Heart left ventricle (tissue), 16 donors: ENCODE results near the gene INSRR. TPM values are rescaled to one million over a fixed set of nuclear protein-coding genes. Genes with fewer than 3 reads are reported as not detected.
A peak's percentile ranks its signal among the peaks of the same experiment; 100 is the strongest.

Experiments used
- ATAC-seq, 4 donors: fragments of 200-7000 bp; cut with Tn5 transposase; one replicate each; pipeline ENCODE4 v1.9.1; 2020 to 2022; ENCODE audit warnings: moderate library complexity in 4 of 4, mild to moderate bottlenecking in 3 of 4, moderate number of reproducible peaks in 1 of 4
- DNase-seq, 5 donors: peaks; one replicate each; pipeline ENCODE4 v3.0.0-alpha.2; 2020
- H3K27ac ChIP-seq, 12 donors: fragments of 200-600 bp; sonication (generic) in 4 of 12; one replicate each; pipeline versions ENCODE4 v1.5.0 to v1.8.0; 2016 to 2022; ENCODE audit warnings: mild to moderate bottlenecking in 2 of 12
- H3K27me3 ChIP-seq, 9 donors: fragments of 200-600 bp; sonication (generic) in 2 of 9; one replicate each; pipeline versions ENCODE4 v1.5.1 to v1.8.0; 2016 to 2022; ENCODE audit warnings: mild to moderate bottlenecking in 3 of 9
- H3K36me3 ChIP-seq, 9 donors: fragments of 200-600 bp; sonication (generic) in 2 of 9; one replicate each; pipeline versions ENCODE4 v1.5.0 to v1.8.0; 2018 to 2022; ENCODE audit warnings: mild to moderate bottlenecking in 2 of 9
- H3K4me1 ChIP-seq, 12 donors: fragments of 200-600 bp; sonication (generic) in 4 of 12; one replicate each; pipeline versions ENCODE4 v1.5.0 to v1.8.0; 2016 to 2022; ENCODE audit warnings: mild to moderate bottlenecking in 3 of 12
- H3K4me3 ChIP-seq, 12 donors: fragments of 200-600 bp; sonication (generic) in 4 of 12; one replicate each; pipeline versions ENCODE4 v1.5.0 to v1.8.0; 2017 to 2022; ENCODE audit warnings: mild to moderate bottlenecking in 9 of 12, moderate library complexity in 4 of 12
- H3K9me3 ChIP-seq, 12 donors: fragments of 200-600 bp; sonication (generic) in 4 of 12; one replicate each; pipeline versions ENCODE4 v1.5.0 to v1.8.0; 2016 to 2022; ENCODE audit warnings: mild to moderate bottlenecking in 1 of 12
- CTCF ChIP-seq, 12 donors: fragments of 200-600 bp; sonication (generic) in 4 of 12; IDR thresholded peaks; one replicate each; pipeline versions ENCODE4 v1.5.0 to v1.8.0; 2018 to 2022; ENCODE audit warnings: antibody characterized with exemption in 12 of 12, mild to moderate bottlenecking in 5 of 12
- POLR2A ChIP-seq, 2 donors: fragments of 450-650 bp; IDR thresholded peaks; one replicate each; pipeline ENCODE4 v1.6.1; 2017; ENCODE audit warnings: antibody characterized with exemption in 2 of 2, mild to moderate bottlenecking in 2 of 2, moderate library complexity in 2 of 2
- WGBS, 4 donors: extraction: QIAGEN DNeasy Blood & Tissue Kit in 2 of 4; methylation state at CpG; one replicate each; pipeline versions ENCODE4 v1.1.5 to v1.1.7; 2013 to 2018; 5-methylcytosine and 5-hydroxymethylcytosine counted together
- intact Hi-C, 10 donors: fragments of 100-400 bp; cut with DNase I; formaldehyde crosslinking; loops; one replicate each; pipeline versions ENCODE4 v1.11.1 to v1.14.2; 2022
- polyA plus RNA-seq, 2 donors: library from polyadenylated mRNA; stranded (reverse); fragments of 200-250 nt; gene quantifications; one replicate each; pipeline ENCODE4 v1.2.3, GENCODE V29; 2013
- total RNA-seq, 9 donors: library from RNA; depleted of rRNA in 2 of 9; stranded (reverse); fragments of >200 nt in 2 of 9; fragmentation: NEBNext Ultra II Directional in 3 of 9; extraction: Animal tissue kit (Norgen Biotek cat#: 25700) in 3 of 9; gene quantifications; one replicate each; pipeline versions ENCODE4 v1.1.0 to v1.2.4, GENCODE V29; 2016 to 2023
- donor health status: ischemic (EF 13 %, LVEDD 7.1; RV severe dilation, severe dysfunction).
- donor health status: healthy with polysubstance abuse.
- donor health status: DM: no; HTN: yes; CAD: no.
- donor health status: DM: no; HTN: no; CAD: no.
- donor health status: ischemic (EF 25% LVEDD 6.9; RV normal size, moderate dysfunction).
- donor health status: ischemic (EF 25% LVEDD 5.7; RV mildly dilated, moderate dysfunction).
- donor health status: healthy.
- donor health status: DM: yes; HTN: yes; CAD: no.
- donor health status: ischemic (EF 35%, LVEDD 5.7; RV mildly dilated, moderate dysfunction).
- donor health status: nonischemic (EF 11% LVEDD 7.7; RV severe dilation, severe dysfunction).
- donor health status: DM: yes; HTN: yes; CAD: no.
- donor health status: PGD.
- donor health status: ischemic (EF 29% LVEDD 5.4; RV normal size, mild dysfunction).
- donor health status: nonischemic (EF 23%, LVEDD 6.1; RV moderate dilation, normal function).

INSRR gene
- total and polyA plus RNA-seq, 11 donors: 0.07 to 0.42 (median 0.12) TPM; not detected in 3

GRCh38 chr1:156833603-156834002 is 25.3 kb downstream of the INSRR start:
- ATAC-seq: peak in 2 of 4 donors; percentile 45 to 49
- intact Hi-C loops: loop anchor here in 4 of 10 donors (5.0 to 10.0 kb wide), 3 partner anchors 51 to 91 kb away; partner anchors contain the start of gene LRRC71 (in 2 of the 4)
- WGBS, 4 donors: 47 to 49% (median 48%) methylated on average over 2 of the region's 2 CpGs
- Histone ChIP-seq H3K27me3 (peaks cover 0 to 14% (median 2%) of the 10 kb centered on the region in 9 donors), H3K9me3 (no peaks in the 10 kb centered on the region), H3K4me3 (no peak overlapping the region), H3K4me1 (peaks cover 0 to 5% (median 0%) of the 10 kb centered on the region in 12 donors), H3K36me3 (no peaks in the 10 kb centered on the region), H3K27ac (no peak overlapping the region)
- peak in 1 of 5 donors; percentile 42 for DNase-seq
- TF ChIP-seq CTCF (IDR thresholded peaks at IDR 0.05): no peak
- TF ChIP-seq POLR2A (IDR thresholded peaks at IDR 0.05): no peak

- intact Hi-C loops: loop anchor here in 4 of 10 donors (5.0 to 10.0 kb wide), 3 partner anchors 52 to 92 kb away; partner anchors contain the start of gene LRRC71 (in 2 of the 4)
- no peaks in the 10 kb centered on the region for H3K36me3 ChIP-seq
- TF ChIP-seq POLR2A (IDR thresholded peaks at IDR 0.05) (no peak), CTCF (IDR thresholded peaks at IDR 0.05) (no peak)
- ATAC-seq: no peak
- no peak overlapping the region for H3K27ac ChIP-seq
- no peaks in the 10 kb centered on the region for H3K9me3 ChIP-seq
- peaks cover 0 to 7% (median 2%) of the 10 kb centered on the region in 9 donors for H3K27me3 ChIP-seq
- 63 to 76% (median 70%) methylated on average over 5 of the region's 5 CpGs for WGBS, 4 donors
- H3K4me3 ChIP-seq: no peak overlapping the region
- no peak for DNase-seq
- H3K4me1 ChIP-seq: peaks cover 0 to 5% (median 0%) of the 10 kb centered on the region in 12 donors
These were observed 26.5 kb downstream of the INSRR start for GRCh38 chr1:156832434-156832833.

- no peak for ATAC-seq
- intact Hi-C loops: no loop called here
- H3K9me3 ChIP-seq: no peaks in the 10 kb centered on the region
These were observed 30.4 kb downstream of the INSRR start for GRCh38 chr1:156828400-156829124.

More at GRCh38 chr1:156828400-156829124, 30.4 kb downstream of the INSRR start:
- no peak for DNase-seq
- WGBS, 4 donors: 74 to 81% (median 76%) methylated on average over 18 of the region's 18 CpGs
- TF ChIP-seq POLR2A (IDR thresholded peaks at IDR 0.05) (no peak), CTCF (IDR thresholded peaks at IDR 0.05) (no peak)
- H3K27ac ChIP-seq: no peak overlapping the region
- no peaks in the 10 kb centered on the region for H3K36me3 ChIP-seq
- H3K27me3 ChIP-seq: peaks cover 0 to 7% (median 0%) of the 10 kb centered on the region in 9 donors
- peaks cover 0 to 3% (median 0%) of the 10 kb centered on the region in 12 donors for H3K4me1 ChIP-seq
- no peak overlapping the region for H3K4me3 ChIP-seq
